ENCODE measurements around the gene IDH1. TPM values are rescaled to one million over a fixed set of nuclear protein-coding genes. Genes with fewer than 3 reads are reported as not detected.

IDH1 gene
- total RNA-seq, 4 donors from 2014 or later, result 13.7 to 45.0 (median 36.9) TPM

GRCh38 chr2:208192611-208193236, 62.1 kb downstream of the IDH1 start:
- 68 to 69% methylated on average over 8 of the region's 8 CpGs for WGBS, 2 donors
- H3K4me3 ChIP-seq (ENCODE audit: low read depth, poor library complexity, severe bottlenecking), result no peak overlapping the region
- intact Hi-C loops (cut with DNase I; ENCODE audit: low total_unique reads), result no loop called here
- TF ChIP-seq CTCF (IDR thresholded peaks at IDR 0.05) (no peak), POLR2A (IDR thresholded peaks at IDR 0.05) (no peak)
- DNase-seq (ENCODE audit: low spot score in 2 of 2), result no peak

- no peak within 1 kb of the TSS for H3K4me3 ChIP-seq (ENCODE audit: low read depth, poor library complexity, severe bottlenecking)
- 61% methylated on average over 10 of the region's 10 CpGs for WGBS, 2 donors
- intact Hi-C loops (cut with DNase I; ENCODE audit: low total_unique reads), result no loop called here
- no peak for TF ChIP-seq POLR2A (IDR thresholded peaks at IDR 0.05)
- TF ChIP-seq CTCF (IDR thresholded peaks at IDR 0.05), result no peak
- no peak for DNase-seq (ENCODE audit: low spot score in 2 of 2)
Observed at GRCh38 chr2:208189810-208190503, 64.9 kb downstream of the IDH1 start, which contains the start of gene C2orf80. C2orf80 (minus strand) TSS chr2:208190030; CDS start chr2:208186986, 3,044 bp downstream.

- no peak for TF ChIP-seq POLR2A (IDR thresholded peaks at IDR 0.05)
- TF ChIP-seq CTCF (IDR thresholded peaks at IDR 0.05), result no peak
- DNase-seq (ENCODE audit: low spot score in 2 of 2), result no peak
- WGBS, 2 donors, result 72 to 75% methylated on average over 5 of the region's 5 CpGs
- intact Hi-C loops (cut with DNase I; ENCODE audit: low total_unique reads), result no loop called here
- H3K4me3 ChIP-seq (ENCODE audit: low read depth, poor library complexity, severe bottlenecking), result no peak overlapping the region
Observed at GRCh38 chr2:208189069-208189809, 65.6 kb downstream of the IDH1 start.

GRCh38 chr2:208186893-208187292, 68.0 kb downstream of the IDH1 start:
- TF ChIP-seq CTCF (IDR thresholded peaks at IDR 0.05) (no peak), POLR2A (IDR thresholded peaks at IDR 0.05) (no peak)
- 79 to 86% methylated on average over 2 of the region's 2 CpGs for WGBS, 2 donors
- no peak for DNase-seq (ENCODE audit: low spot score in 2 of 2)
- intact Hi-C loops (cut with DNase I; ENCODE audit: low total_unique reads), result no loop called here
- no peak overlapping the region for H3K4me3 ChIP-seq (ENCODE audit: low read depth, poor library complexity, severe bottlenecking)

GRCh38 chr2:208186465-208186864, 68.4 kb downstream of the IDH1 start:
- H3K4me3 ChIP-seq (ENCODE audit: low read depth, poor library complexity, severe bottlenecking), result no peak overlapping the region
- WGBS, 2 donors, result 69 to 70% methylated on average over 5 of the region's 5 CpGs

More at GRCh38 chr2:208186465-208186864, 68.4 kb downstream of the IDH1 start:
- TF ChIP-seq POLR2A (IDR thresholded peaks at IDR 0.05) (no peak), CTCF (IDR thresholded peaks at IDR 0.05) (no peak)
- intact Hi-C loops (cut with DNase I; ENCODE audit: low total_unique reads), result no loop called here
- DNase-seq (ENCODE audit: low spot score in 2 of 2), result no peak

Other genes starting within 250 kb of the IDH1 start
- gene PLEKHM3, start 229.5 kb downstream of the IDH1 start, total RNA-seq, result 10 to 100 TPM; 18.3 to 22.2 (median 19.4) TPM
- gene CRYGD, start 130.5 kb downstream of the IDH1 start, total RNA-seq, result not detected
- gene CRYGC, start 125.2 kb downstream of the IDH1 start, total RNA-seq, result not detected
- not detected for gene CRYGB, start 108.9 kb downstream of the IDH1 start, total RNA-seq
- gene CRYGA, start 91.5 kb downstream of the IDH1 start, total RNA-seq, result not detected
- gene C2orf80, start 65.0 kb downstream of the IDH1 start, total RNA-seq, result not detected
- gene PIKFYVE, start 11.2 kb upstream of the IDH1 start, total RNA-seq, result 10 to 100 TPM; 17.3 to 27.8 (median 18.5) TPM
- under 1 TPM in 2 of 4 donors, not detected in 2; 0.25 to 0.29 TPM for gene PTH2R, start 151.7 kb upstream of the IDH1 start, total RNA-seq

Measured in lower leg skin (tissue), 4 donors.